HCT116 (cell line): ENCODE results near the gene SIX2. TPM values are rescaled to one million over a fixed set of nuclear protein-coding genes. Genes with fewer than 3 reads are reported as not detected.

ENCODE experiments used
- ATAC-seq: fragments of 200-7000 bp; cut with Tn5 transposase; 2 replicates; pipeline ENCODE4 v1.9.1; 2020; ENCODE audit warnings: mild to moderate bottlenecking, moderate library complexity
- BruUV-seq: library from RNA; stranded (reverse); fragments of 400-500 nt; replicated peaks from 2 replicates; lab custom pipeline; 2021; lab: Mats Ljungman, UMichigan
- CTCF ChIA-PET: fragments of 300-600 bp; sonication (Branson Sonifier 250); formaldehyde crosslinking; loops from one replicate; lab custom pipeline; 2021; ENCODE audit warnings: antibody characterized with exemption; lab: Charles Lee
- POLR2A ChIA-PET: fragments of 300-600, 350-600 bp; sonication (Branson Sonifier 250); formaldehyde crosslinking; loops from one replicate; lab custom pipeline; 2021; ENCODE audit warnings: antibody characterized with exemption; lab: Charles Lee
- RAD21 ChIA-PET, 2 experiments: fragments of 300-600 bp; sonication (Branson Sonifier 250); formaldehyde crosslinking; loops; one replicate each; lab custom pipeline; 2023; ENCODE audit warnings: low total read pairs in 2 of 2; ENCODE audit not compliant: uncharacterized antibody in 2 of 2, unreplicated experiment in 2 of 2, low non-redundant PET in 1 of 2; lab: Charles Lee
- DNase-seq: peaks from one replicate; pipeline ENCODE4 v3.0.0-alpha.2; 2010; ENCODE audit warnings: low read depth, low spot score
- H2AFZ ChIP-seq: fragments of 200-600 bp; shearing (Covaris generic), sonication (generic); 2 replicates; pipeline ENCODE4 v1.6.1; 2017; ENCODE audit warnings: low read depth, mixed run types, mixed read lengths, antibody characterized with exemption, low read length; ENCODE audit not compliant: poor library complexity, severe bottlenecking
- H3K27ac ChIP-seq: 2 replicates; pipeline ENCODE4 v1.5.1; 2012; ENCODE audit warnings: low read depth, low read length
- H3K27me3 ChIP-seq: fragments of 200-600 bp; sonication (generic); 2 replicates; pipeline ENCODE4 v1.6.1; 2016; ENCODE audit warnings: mixed run types, low read length, mixed read lengths; ENCODE audit not compliant: insufficient read depth
- H3K36me3 ChIP-seq, 2 experiments: fragments of 200-500 bp in 1 of 2; fragments of 200-600 bp in 1 of 2; sonication (Bioruptor generic) in 1 of 2; sonication (generic) in 1 of 2; 2 replicates each; pipeline versions ENCODE4 v1.5.1 to v1.6.1; 2014 to 2016; ENCODE audit warnings: low read length in 2 of 2, inconsistent platforms in 1 of 2, mixed read lengths in 1 of 2, mixed run types in 1 of 2; ENCODE audit not compliant: insufficient read depth in 2 of 2, control insufficient read depth in 1 of 2
- H3K4me1 ChIP-seq, 2 experiments: fragments of 200-600 bp in 1 of 2; sonication (generic) in 1 of 2; 2 replicates each; pipeline versions ENCODE4 v1.5.1 to v1.6.1; 2012 to 2017; ENCODE audit warnings: low read length in 2 of 2, inconsistent platforms in 1 of 2, mild to moderate bottlenecking in 1 of 2, mixed read lengths in 1 of 2, mixed run types in 1 of 2, moderate library complexity in 1 of 2; ENCODE audit not compliant: insufficient read depth in 2 of 2, control insufficient read depth in 1 of 2
- H3K4me2 ChIP-seq: fragments of 200-600 bp; sonication (generic); 2 replicates; pipeline ENCODE4 v1.6.1; 2017; ENCODE audit warnings: mixed run types, low read length, mixed read lengths
- H3K4me3 ChIP-seq, 2 experiments: fragments of 200-600 bp in 1 of 2; sonication (generic) in 1 of 2; replicated peaks in 1 of 2; 2 replicates each; pipeline ENCODE4 v1.5.1; 2011 to 2016; ENCODE audit warnings: low read length in 2 of 2, control low read depth in 1 of 2, low read depth in 1 of 2, mild to moderate bottlenecking in 1 of 2, mixed read lengths in 1 of 2, mixed run types in 1 of 2
- H3K79me2 ChIP-seq: fragments of 200-600 bp; sonication (generic); 2 replicates; pipeline ENCODE4 v1.6.1; 2017; ENCODE audit warnings: mild to moderate bottlenecking, mixed run types, low read length, moderate library complexity, mixed read lengths; ENCODE audit not compliant: insufficient read depth
- H3K9ac ChIP-seq: fragments of 200-600 bp; sonication (generic); 2 replicates; pipeline ENCODE4 v1.6.1; 2016; ENCODE audit warnings: low read length, mixed read lengths
- H3K9me2 ChIP-seq: fragments of 200-600 bp; sonication (generic), shearing (Covaris generic); 2 replicates; pipeline ENCODE4 v1.6.1; 2017; ENCODE audit warnings: mixed run types, mild to moderate bottlenecking, moderate library complexity; ENCODE audit not compliant: insufficient read depth
- H3K9me3 ChIP-seq, 2 experiments: fragments of 200-500 bp in 1 of 2; fragments of 200-600 bp in 1 of 2; sonication (Bioruptor generic) in 1 of 2; sonication (generic) in 1 of 2; 2 replicates each; pipeline ENCODE4 v1.6.1; 2014 to 2017; ENCODE audit warnings: low read length in 2 of 2, mixed read lengths in 2 of 2, inconsistent platforms in 1 of 2, low read depth in 1 of 2, mild to moderate bottlenecking in 1 of 2, mixed run types in 1 of 2, moderate library complexity in 1 of 2; ENCODE audit not compliant: control insufficient read depth in 1 of 2, insufficient read depth in 1 of 2
- H4K20me1 ChIP-seq: fragments of 200-600 bp; sonication (generic), shearing (Covaris generic); 2 replicates; pipeline ENCODE4 v1.6.1; 2017; ENCODE audit warnings: mixed run types, mild to moderate bottlenecking, moderate library complexity; ENCODE audit not compliant: insufficient read depth
- CBX3 ChIP-seq: IDR thresholded peaks from 2 replicates; pipeline ENCODE4 v1.6.1; 2012; ENCODE audit warnings: low read depth
- EGR1 ChIP-seq: IDR thresholded peaks from 2 replicates; pipeline ENCODE4 v1.6.1; 2012; ENCODE audit warnings: low read depth
- POLR2A ChIP-seq: IDR thresholded peaks from 2 replicates; pipeline ENCODE4 v1.7.0; 2011; ENCODE audit warnings: borderline replicate concordance; ENCODE audit not compliant: insufficient read depth, insufficient read length; ENCODE audit errors: extremely low read depth
- POLR2AphosphoS5 ChIP-seq: IDR thresholded peaks from 2 replicates; pipeline ENCODE4 v1.6.1; 2011; ENCODE audit warnings: mild to moderate bottlenecking, low read depth, low read length, moderate library complexity
- TCF7L2 ChIP-seq: IDR thresholded peaks from 2 replicates; pipeline ENCODE4 v1.7.0; 2011; ENCODE audit warnings: borderline replicate concordance, inconsistent platforms; ENCODE audit not compliant: insufficient read depth, insufficient read length; ENCODE audit errors: extremely low read depth
- ZNF274 ChIP-seq: fragments of 200-500 bp; sonication (Bioruptor generic); IDR thresholded peaks from 2 replicates; pipeline ENCODE4 v1.6.1; 2014; ENCODE audit warnings: mild to moderate bottlenecking, low read depth, low read length, inconsistent platforms
- intact Hi-C: fragments of 100-400 bp; cut with micrococcal nuclease; formaldehyde crosslinking; loops from 2 replicates; pipeline ENCODE4 v1.10.0; 2022
- total RNA-seq: library from RNA; stranded (reverse); gene quantifications from one replicate; pipeline ENCODE4 v1.2.1, GENCODE V29; 2021; ENCODE audit not compliant: unreplicated experiment
- TF ChIP-seq, protein P1 (sequence below): IDR thresholded peaks from 2 replicates; pipeline ENCODE4 v1.6.1; 2011; ENCODE audit warnings: mild to moderate bottlenecking, low read length, moderate library complexity; ENCODE audit not compliant: insufficient replicate concordance; ENCODE audit errors: extremely low read depth
- TF ChIP-seq, protein P2 (sequence below): IDR thresholded peaks from 2 replicates; pipeline ENCODE4 v1.6.1; 2012

Gene SIX2
- total RNA-seq, 1 experiment from 2014 or later: 0.54 TPM

DNA sequence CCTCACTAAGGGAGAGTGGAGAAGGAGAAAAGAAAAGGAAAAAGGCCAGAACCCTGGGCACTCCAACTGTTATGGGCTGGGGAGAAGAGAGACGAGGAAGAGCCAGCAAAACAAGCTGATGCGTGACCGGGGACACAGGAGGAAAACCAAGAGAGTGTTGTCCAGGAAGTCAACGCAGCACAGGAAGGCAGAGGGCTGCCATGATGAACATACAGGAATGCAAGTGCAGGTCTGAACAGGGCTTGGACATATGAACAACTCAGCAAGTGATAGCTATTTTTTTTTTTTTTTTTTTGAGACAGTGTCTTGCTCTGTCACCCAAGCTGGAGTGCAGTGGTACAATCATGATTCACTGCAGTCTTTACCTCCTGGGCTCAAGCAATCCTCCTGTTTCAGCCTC is 39.3 kb downstream of the SIX2 start:
- no peak for TF ChIP-seq CBX3
- TF ChIP-seq, protein P1, sequence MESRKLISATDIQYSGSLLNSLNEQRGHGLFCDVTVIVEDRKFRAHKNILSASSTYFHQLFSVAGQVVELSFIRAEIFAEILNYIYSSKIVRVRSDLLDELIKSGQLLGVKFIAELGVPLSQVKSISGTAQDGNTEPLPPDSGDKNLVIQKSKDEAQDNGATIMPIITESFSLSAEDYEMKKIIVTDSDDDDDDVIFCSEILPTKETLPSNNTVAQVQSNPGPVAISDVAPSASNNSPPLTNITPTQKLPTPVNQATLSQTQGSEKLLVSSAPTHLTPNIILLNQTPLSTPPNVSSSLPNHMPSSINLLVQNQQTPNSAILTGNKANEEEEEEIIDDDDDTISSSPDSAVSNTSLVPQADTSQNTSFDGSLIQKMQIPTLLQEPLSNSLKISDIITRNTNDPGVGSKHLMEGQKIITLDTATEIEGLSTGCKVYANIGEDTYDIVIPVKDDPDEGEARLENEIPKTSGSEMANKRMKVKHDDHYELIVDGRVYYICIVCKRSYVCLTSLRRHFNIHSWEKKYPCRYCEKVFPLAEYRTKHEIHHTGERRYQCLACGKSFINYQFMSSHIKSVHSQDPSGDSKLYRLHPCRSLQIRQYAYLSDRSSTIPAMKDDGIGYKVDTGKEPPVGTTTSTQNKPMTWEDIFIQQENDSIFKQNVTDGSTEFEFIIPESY: no peak
- TF ChIP-seq POLR2AphosphoS5: no peak
- no peak for TF ChIP-seq ZNF274
- no peak for TF ChIP-seq POLR2A
- TF ChIP-seq, all 23 proteins: peak for 0
- ATAC-seq: no peak
- Histone ChIP-seq H3K9me2 (no peaks in the 10 kb centered on the region), H4K20me1 (no peaks in the 10 kb centered on the region), H3K9ac (no peak overlapping the region), H3K79me2 (no peaks in the 10 kb centered on the region), H3K4me1 (no peaks in the 10 kb centered on the region), H3K4me3 (no peak overlapping the region), H2AFZ (no peak overlapping the region), H3K4me2 (no peak overlapping the region), H3K9me3 (no peaks in the 10 kb centered on the region), H3K27ac (no peak overlapping the region), H3K36me3 (no peaks in the 10 kb centered on the region), H3K27me3 (no peaks in the 10 kb centered on the region)
- no TSS peak for BruUV-seq
- ChIA-PET CTCF (no interaction called here), POLR2A (no interaction called here), RAD21 (no interaction called here)
- intact Hi-C loops: loop anchor here (5.0 kb wide), 2 partner anchors 578 to 1093 kb away; no protein-coding TSS in a partner anchor
- DNase-seq: no peak

DNA sequence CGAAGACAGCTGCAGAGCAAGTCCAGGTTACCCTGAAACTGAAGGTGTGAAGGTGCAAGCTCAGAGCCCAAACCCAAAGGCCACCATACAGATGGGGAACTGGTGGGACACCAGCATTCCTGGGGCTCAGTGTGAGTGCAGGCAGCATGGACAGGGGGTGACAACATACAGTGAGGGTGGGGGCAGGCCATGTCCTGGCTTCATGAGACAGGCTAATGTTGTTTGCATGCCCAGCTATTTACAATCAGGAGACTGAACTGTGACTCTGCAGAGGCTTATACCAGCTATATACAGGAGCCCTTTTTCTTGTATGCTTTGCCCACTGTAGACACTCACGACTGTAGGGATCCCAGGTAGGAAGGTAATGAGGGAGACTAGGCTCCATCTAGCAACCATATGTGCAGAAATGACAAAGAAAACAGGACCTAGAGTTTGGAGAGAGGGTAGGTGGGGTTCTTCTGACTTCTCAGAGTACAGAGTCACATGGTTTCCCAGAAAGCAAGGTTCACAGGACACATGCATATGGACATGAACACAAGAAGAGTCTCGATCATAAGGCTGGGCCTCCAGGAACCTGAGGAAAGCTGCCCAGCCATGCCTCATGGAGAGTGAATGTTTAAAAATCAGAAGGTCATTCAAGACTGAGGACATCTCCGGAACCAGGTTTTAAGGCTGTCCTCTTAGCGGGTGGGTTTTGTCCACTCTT is 41.4 kb downstream of the SIX2 start:
- Histone ChIP-seq H3K9me3 (no peaks in the 10 kb centered on the region), H2AFZ (no peak overlapping the region), H3K79me2 (no peaks in the 10 kb centered on the region), H3K36me3 (no peaks in the 10 kb centered on the region), H3K9ac (no peak overlapping the region), H4K20me1 (no peaks in the 10 kb centered on the region), H3K9me2 (no peaks in the 10 kb centered on the region), H3K27me3 (no peaks in the 10 kb centered on the region), H3K4me2 (no peak overlapping the region), H3K4me3 (no peak overlapping the region), H3K4me1 (no peaks in the 10 kb centered on the region), H3K27ac (no peak overlapping the region)
- DNase-seq: no peak
- BruUV-seq: no TSS peak
- ChIA-PET CTCF (no interaction called here), POLR2A (no interaction called here), RAD21 (no interaction called here)
- ATAC-seq: no peak
- no peak for TF ChIP-seq EGR1
- no peak for TF ChIP-seq TCF7L2
- TF ChIP-seq, protein P1: no peak
- TF ChIP-seq, protein P2, sequence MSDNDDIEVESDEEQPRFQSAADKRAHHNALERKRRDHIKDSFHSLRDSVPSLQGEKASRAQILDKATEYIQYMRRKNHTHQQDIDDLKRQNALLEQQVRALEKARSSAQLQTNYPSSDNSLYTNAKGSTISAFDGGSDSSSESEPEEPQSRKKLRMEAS: no peak
- intact Hi-C loops: no loop called here
